Pons (tissue), 1 donor: ENCODE results near the gene FYB1.

Experiments
- DNase-seq: peaks from one replicate; pipeline ENCODE4 v3.0.0-alpha.2; 2016; ENCODE audit warnings: low spot score

Gene FYB1

DNA sequence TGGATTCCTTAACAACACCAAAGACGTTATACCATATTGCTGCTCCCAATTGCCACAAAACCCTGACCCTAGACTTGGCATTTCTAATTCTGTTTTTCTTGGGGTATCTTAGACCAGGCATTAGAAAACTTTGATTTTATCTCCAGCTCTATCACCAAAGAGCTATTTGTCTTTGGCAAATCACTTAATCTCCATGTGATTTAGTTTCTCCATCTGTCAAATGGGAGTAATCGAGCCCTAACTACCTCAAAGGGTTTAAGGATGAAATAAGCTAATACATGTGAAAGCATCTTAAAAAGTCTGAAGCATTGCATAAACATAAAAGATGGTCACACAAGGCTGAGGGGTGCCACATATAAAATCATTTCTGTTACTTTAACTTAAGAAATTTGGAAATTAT is 60.6 kb downstream of the FYB1 start:
- DNase-seq: no peak

DNA sequence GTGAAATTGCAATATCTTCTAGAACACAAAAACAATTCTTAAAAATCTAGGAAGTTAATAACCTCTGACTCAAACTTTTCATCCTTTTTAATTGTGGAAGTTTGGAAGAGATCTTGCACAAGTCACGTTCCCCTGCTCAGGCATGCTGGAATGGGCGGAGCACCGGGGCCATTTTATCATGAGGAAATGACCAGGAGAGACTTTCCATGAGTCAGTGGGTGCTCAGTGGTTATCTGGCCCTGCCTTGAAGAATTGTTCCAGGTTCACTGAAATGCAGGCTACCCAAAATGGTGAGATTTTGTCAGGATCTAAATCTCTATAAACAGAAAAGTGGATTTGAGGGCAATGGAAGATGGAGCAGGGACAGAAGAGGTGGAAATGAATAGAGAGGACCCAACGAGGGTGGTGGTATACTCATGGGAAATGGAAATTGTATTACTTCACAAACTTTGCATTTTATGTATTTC is 61.2 kb downstream of the FYB1 start:
- DNase-seq: no peak

DNA sequence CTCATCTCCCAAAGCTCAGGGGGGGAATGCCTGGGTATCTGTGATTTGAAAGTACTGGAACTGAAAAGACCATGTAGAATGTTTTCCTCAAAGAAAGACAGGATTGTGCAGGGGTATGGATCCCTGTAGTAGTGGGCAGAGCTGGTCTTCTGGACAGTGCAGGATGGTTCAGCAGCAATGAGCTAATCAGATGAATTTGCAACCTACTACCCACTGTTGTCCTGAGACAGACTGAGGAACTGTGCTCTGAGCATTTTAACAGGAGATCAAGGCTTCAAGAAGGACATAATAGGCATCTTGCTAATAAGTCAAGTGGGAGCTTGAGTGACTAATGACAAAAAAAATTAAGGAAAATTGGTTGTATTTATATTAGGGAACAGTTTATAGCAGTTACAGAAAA is 61.7 kb downstream of the FYB1 start:
- no peak for DNase-seq

DNA sequence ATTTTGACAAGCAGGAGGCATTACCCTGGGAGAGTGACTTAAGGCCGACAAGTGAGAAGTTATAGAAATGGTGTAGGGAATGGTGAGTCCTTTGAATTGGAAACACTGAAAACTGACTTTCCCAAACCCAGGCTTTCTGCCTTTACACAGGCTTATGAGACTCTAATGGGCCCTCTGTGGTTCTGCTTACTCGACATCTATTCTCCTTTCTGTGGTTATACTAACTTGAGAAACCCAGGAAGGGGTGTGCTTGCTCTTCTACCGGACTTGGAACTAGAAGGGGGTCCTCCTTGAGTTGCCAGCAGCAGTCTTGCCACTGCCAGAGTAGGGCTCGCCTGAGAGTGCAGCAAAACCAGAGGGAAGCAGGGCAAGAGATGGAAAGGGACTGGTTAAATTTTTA is 63.3 kb downstream of the FYB1 start:
- DNase-seq: no peak

DNA sequence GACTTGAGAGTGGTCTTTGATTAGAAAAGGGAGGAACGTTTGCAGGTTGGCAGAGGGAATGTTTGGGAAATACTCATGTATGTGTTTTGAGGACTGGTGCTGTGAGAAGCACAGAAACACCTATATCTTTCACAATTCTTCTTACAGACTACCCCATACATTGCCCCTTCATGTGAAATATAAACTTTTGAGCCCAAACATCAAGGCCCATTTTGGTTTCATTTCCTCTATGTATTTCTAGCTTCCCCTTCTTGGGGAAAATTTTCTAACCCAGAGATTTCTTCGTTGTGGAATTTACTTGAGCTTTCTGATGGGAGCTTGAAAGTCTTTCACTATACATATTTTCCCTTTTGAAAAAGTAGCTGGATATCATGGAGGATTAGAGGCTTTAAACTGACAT is 67.6 kb downstream of the FYB1 start:
- DNase-seq: peak; percentile 25

DNA sequence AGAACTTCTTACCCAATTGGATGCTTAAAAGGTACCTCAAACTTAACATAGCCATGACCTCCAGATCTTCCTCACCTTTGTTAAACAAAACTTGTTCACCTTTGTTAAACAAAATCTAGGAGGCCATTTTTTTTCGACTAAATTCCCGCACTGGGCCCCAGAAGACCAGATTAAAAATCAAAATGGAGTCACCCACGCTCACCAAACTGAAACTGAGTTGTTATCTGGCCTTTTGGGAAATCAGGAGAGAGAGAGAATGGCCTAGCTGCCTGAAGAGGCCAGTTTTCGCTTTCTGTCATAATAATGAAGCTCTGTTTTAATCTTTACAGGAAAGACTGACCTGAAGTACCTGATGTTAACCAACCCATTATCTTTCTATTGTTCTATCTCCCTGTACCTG is 69.4 kb downstream of the FYB1 start:
- DNase-seq: no peak

DNA sequence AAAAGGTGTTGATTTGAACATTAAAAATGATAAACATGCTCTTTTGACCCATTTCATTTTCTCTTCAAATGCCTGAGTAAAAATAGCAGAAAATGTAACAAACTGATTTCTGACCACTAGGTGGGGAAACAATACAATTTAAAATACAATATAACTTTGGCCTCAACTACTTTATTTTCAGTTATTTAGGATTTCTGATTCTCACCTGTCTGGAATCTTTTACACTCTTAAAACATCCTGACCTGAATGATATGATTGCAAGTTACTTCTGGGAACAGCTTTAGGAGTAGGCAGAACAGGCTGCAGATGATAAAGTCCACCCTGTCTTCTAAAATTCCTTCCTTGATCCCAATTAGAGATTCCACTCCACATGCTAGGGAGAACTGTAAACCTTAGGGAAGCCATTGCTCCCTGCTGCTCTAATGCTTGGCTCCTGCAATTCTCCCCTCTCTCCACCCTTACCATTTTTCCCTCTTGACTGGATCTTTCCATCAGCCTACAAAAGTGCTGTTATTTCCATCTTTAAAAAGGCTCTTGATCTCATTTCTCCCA is 70.3 kb downstream of the FYB1 start:
- DNase-seq: peak; percentile 68

DNA sequence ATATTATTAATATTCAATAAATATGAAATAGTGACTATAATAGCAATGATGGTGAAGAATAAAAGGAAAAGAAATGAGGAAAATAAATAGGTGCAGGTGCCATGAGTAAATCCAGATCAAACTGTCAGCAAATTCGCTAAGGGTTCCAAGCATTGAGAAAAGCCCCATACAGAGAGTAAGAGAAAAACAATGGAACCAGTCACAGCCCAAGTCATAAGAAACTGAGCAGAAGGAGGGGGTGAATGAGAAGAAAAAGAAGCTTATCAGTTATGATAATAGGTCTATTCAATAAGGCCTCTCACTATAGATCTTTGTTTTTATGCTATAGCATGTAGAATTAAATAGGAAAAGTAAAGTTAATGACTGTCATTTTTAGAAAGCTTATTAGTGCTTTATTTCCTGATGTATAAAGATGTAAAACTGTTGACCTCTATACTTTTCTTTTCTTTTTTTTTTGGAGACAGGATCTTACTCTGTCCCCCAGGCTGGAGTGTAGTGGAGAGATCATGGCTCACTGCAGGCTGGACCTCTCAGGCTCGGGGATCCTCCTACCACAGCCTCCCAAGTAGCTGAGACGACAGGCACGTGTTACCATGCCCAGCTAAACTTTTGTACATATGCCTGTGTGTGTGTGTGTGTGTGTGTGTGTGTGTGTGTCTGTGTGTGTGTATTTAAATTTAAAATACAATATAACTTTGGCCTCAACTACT is 72.4 kb downstream of the FYB1 start:
- DNase-seq: peak; percentile 91

DNA sequence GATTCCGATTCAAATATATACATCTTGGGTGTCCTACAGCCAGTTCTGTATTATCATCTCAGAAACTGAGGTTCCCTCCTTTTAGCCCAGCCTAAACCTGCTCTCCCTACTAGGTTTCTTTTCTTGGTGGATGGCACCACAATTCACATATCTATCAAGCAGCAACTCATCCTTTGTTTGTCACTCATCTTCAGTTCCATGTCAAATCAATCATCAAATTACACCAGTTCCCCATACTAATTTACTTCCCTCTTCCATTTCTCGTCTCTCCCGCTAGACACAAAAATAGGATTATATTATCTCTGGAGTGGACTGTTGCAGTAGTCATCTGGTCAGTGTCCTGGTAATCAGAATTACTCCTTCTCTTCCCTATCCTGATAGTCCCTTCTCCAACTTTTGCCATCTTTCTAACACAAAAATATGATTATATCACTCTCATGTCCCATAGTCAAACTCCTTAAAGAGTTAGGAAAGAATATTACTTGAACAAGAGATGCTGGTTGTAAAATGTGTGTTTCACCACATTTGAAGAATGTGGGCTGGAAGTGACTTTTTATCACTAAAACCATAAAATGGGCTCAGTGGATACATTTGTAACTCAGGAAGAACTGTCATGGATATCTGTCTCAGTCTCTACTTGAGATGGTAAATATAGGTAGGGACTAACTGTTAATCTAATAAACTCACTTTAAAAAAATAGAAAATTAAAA is 76.1 kb downstream of the FYB1 start:
- no peak for DNase-seq

DNA sequence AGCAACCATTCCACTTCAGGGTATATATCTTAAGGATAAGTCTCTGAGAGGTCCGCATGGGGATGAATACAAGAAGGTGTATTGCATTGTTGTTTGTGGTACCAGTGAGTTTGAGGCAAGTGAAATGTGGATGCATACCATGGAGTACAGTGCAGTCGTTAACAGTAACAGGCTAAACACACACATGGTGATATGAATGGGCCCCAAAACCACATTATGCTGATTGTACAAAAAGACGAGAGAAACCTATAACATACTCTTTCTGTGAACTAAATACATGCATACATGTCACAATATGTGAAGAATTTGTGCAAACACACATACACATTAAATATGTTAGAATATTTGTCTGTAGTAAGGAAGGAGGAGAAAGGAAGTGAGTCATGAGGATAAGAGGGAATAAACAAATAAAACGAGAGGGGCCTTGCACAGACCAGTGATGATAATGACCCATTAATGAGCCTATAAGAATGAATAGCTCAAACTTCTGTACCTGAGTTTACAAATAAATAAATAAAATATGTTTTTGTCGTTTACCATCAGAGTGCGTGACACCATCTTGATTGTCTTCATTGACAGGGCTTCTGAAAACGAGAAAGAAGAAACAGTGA is 78.7 kb downstream of the FYB1 start:
- DNase-seq: no peak

DNA sequence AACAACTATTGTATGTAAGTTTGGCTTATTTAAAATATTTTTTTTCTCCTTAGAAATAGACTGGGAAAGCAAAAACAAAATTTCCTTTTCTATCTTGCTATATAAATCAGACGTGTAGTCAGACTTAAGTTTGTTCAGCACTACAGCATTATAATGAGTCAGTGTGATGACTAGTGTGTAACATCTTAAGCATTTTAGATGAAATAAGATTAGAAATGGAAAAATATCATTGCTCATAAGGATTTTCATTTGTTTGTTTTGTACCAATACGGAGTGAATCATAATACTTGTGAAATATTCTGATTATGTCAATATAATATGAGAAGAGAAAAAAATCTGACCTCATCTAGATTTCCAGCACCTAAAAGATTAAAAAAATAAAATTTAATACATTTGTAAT is 80.5 kb downstream of the FYB1 start:
- no peak for DNase-seq

DNA sequence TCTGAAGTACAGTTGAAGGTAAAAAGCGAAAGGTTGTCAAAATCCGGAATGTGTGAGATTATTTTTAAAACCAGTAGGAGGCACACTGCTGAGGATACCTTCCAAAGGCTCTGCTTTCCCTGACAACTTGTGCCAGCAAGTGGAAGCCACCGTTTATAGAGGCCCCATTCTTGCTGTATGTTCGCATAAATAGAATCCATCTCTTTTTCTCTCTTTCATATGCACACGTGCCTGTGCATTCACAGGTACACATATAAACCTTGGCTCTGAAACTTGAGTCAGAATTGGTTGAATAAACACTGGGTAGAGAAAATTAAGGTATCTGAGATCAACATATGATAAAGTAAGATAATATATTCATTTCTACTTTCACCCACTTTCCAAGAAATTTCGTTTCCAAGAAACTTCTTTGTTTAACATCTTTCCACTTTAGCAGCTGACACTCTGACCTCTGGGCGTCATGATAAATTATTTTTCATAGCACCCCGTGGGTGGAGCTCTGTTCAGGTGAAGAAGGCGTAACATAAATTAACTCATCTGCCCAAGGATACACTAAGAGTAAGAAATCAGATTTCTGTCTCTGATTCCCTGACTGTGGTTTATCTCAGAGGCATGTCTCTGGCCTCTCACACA is 81.4 kb downstream of the FYB1 start:
- DNase-seq: no peak

DNA sequence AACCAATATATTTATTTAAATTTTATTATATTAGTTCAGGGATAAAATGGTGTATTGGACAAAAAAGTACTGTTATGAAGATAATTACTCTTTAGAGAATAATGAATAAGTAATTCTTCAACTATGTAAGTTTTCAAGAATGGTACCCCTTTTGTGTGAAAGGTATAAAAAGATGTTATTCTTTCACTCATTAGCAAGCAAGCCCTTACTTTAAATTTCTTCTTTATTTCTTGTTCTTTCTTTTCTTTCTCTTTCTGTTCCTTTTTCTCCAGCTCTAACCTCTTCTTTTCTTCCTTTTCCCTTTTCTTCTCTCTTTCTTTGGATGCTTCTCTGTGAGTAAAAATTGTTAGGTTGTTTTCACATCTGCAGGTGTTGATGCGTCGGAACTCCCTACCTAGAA is 82.0 kb downstream of the FYB1 start:
- DNase-seq: no peak

DNA sequence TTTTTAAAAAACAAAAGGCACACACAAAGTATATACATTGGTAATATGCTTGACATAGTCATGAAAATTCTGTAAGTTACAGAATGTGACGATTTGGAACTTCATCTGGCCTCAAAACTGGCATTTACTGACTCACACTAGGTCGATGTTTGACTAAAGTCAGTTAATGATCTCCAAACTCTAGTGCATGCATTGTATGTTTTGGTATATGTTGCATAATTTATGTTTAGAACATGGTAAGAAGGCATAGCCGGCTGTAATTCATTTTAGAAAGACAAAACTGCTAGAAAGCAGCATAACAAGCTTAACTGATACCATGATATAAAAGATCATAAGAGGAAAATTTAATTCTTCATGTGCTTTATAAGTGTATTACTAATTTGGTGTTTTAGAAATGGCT is 86.6 kb downstream of the FYB1 start:
- DNase-seq: no peak

DNA sequence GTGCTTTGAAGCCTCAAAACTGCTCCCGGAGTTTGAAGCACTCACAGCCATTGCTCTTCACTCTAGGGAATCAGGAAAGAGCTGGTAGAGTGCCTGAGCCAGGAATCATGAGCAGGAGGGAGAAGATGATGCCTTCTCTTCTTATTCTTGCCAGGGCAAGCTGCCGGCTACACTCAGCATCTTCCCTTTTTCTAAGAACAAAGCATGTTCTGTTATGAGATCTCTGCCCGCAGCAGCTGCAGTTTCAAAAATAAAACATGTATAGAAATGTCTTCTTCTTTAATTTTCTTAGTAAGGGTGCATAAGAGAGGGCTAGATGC is 87.3 kb downstream of the FYB1 start:
- peak; percentile 91 for DNase-seq

DNA sequence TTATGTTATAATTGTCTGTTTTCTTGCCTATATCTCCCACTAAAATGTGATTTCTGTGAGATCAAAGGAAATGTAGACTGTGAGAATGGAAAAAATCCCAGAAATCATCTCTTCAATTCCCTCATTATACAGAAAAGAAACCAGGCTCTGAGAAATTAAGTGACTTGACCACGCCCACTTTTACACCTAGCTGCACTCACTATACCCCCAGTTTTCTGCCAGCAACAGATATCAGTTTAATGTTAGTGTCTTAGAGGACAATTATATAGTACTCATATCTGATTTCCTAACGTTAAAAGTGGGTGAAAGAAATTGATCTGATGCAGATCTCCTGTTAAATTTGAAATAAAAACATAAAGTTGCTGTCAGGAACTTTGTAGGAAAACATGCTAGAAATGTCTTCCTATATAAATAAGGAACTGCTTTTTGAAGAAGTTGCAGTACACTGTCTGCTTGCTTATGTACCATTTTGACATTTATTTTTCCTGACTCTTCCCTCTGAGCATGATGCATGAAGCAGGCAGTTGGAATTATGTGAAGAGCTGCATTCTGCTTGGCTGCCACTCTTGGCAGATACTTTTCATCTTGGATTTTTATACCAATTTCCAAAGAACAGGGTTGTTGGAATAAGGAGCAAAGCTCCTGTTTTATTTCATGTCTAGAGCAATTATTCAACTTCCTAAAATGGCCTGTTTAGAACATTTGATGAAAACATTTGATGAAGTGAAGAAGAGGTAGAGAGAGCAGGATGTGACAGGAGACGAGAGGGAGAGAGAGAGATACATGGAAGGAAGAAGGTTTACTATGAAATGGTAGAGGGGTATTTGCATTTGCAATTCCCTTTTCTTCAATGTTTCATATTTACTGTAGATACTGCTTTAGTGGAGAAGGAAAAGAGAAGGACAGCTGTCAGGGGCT is 87.9 kb downstream of the FYB1 start:
- DNase-seq: peak; percentile 65

DNA sequence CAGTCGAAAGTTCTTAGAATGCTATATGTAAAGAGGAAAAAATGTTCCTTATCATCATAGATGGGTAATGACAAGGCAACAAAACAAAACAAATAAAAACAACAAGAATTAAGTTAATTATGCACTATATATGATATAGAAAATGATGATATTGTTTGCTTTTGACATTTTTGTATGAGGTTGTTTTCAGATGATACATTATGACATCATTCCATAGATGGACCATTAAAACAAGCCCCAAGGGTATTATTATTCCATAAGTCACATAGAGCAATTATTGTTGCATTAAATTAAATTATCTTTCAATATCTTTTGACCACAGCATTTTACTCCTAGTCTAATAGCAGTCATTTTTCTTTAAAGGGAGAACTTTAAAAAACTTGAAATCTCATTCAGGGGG is 88.6 kb downstream of the FYB1 start:
- DNase-seq: no peak

DNA sequence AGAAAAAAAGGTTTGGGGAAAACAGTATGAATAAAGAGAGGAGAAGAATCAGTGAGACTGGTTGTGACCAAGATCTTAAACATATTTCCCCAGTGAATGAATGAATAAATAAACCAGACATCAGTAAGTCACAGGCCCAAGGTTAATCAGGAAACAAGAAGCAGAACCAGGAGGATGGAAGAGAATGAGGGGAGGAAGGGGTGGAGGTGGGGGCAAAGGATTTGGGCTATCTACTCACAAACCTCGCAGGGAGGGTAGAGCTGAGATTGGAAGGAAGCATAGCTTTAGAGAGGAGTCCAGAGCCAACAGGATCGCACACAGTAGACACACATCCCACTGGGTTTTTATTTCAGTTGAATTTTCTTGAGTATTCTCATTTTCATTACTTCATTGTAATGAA is 97.4 kb downstream of the FYB1 start:
- DNase-seq: no peak

DNA sequence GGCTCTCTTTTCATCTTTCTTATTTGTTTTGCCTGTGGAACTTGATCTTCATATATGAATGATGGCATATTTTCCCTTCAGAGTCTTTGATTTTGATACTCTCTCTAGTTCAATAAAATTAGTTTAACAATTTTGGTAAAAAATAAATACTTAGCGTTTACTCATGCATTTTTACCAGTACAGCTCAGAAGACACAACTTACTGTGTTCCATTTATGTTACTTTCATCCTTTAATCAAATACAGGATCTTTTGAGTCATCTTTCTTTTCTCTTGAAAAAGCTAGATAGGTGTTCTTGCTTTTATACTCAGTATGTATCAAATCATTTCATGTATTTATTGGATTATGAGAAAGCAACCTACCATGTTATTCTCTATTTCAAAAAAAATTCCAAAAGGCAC is 98.0 kb downstream of the FYB1 start:
- DNase-seq: no peak

DNA sequence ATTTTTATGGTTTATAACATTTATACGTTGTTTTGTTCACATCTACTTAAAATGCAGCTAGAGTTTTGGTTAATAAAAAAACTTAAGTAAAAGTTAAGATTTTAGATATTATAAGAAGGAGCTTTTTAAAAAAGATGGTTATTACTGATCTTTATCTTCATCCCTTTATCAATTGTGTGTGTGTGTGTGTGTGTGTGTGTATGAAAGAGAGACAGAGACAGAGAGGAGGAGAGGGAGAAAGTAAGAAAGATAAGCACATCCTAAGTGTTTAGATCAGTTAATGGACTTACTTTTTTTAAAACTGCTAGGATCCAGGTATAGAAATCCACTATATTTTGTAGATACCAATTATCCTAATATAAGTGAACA is 99.3 kb downstream of the FYB1 start:
- DNase-seq: no peak

DNA sequence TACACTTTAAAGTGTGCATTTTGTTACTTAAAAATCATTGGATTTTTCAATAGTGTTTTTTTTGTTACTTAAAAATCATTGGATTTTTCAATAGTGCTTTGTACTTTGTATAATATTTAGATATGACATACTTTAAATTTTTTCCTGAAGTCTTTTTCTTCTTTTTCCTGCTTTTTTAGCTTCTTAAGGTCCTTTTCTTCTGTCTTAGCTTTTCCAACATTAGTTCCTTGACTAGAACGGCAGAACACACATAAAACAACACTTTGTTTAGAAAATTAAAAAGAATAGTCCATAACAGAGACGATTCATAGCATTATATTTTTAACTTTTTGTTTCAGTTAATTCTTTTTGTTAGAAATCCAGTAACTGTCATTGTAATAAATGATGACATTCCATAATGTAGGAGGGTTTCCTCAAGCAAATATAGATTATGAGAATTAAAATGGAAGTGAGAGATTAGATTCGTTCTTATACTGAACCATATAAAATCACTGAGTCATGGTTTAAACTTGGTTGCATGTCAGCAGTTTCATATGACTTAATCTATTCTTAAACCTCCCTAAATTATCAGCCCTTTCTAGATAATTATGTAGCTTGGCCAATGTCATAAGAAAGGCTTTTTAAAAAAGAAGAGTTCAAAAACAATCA is 99.8 kb downstream of the FYB1 start:
- DNase-seq: no peak
